ENCODE measurements around the gene MFSD2B. TPM values are rescaled to one million over a fixed set of nuclear protein-coding genes. Genes with fewer than 3 reads are reported as not detected.

The MFSD2B gene
- total RNA-seq, 6 experiments from 2014 or later, result 0.07 to 0.62 (median 0.22) TPM; not detected in 3

GRCh38 chr2:24048769-24049484 lies 39.0 kb downstream of the MFSD2B start:
- H3K36me3 ChIP-seq, result no peaks in the 10 kb centered on the region
- intact Hi-C loops (cut with DNase I), result no loop called here
- ATAC-seq (no peak), DNase-seq (no peak)
- H3K27me3 ChIP-seq, result no peaks in the 10 kb centered on the region
- TF ChIP-seq CTCF (IDR thresholded peaks at IDR 0.05), result no peak
- TF ChIP-seq POLR2A (IDR thresholded peaks at IDR 0.05), result no peak
- H3K9me3 ChIP-seq, result no peaks in the 10 kb centered on the region
- 23% methylated on average over 23 of the region's 23 CpGs for WGBS (ENCODE audit: insufficient coverage, low coverage, low lambda C conversion rate, missing lambda C conversion rate)
- H3K4me1 ChIP-seq, result peaks cover 0 to 29% (median 6%) of the 10 kb centered on the region in 4 donors
- no peak overlapping the region for H3K27ac ChIP-seq
- peak overlapping the region; percentile 55 to 66 (median 61) for H3K4me3 ChIP-seq

DNA sequence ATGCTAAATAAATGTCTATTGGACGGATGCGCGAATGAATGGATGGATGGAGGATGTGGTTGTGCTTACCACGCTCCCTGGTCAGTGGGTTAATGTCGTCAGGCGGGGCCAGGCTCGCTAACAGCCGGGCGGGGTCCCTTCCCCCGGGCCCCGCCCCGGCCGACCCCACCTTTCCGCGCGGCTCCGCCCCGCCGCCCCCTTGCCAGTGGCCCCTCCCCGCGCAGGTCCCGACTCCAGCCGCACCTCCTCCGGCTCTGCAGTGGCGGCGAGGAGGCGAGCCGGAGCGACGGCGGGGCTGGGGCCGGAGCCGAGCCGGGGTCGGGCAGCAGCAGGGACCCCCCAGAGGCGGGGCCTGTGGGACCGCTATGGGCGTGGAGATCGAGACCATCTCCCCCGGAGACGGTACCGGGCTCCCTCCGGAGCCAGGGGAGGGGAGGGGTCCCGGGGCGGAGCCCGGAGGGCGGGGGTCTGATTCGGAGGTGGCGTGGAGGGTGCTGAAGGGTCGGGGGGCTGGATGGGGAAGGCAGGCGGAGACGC lies 39.7 kb downstream of the MFSD2B start, which contains the start of gene FKBP1B:
Gene FKBP1B (plus strand): TSS at position 257 of the 537 bp plus-strand sequence. CDS start 109 bp downstream, at position 366.
- Histone ChIP-seq H3K4me1 (peaks cover 0 to 29% (median 6%) of the 10 kb centered on the region in 4 donors), H3K36me3 (no peaks in the 10 kb centered on the region), H3K27ac (peak within 1 kb of the TSS in 1 of 3 donors; percentile 13), H3K4me3 (peak within 1 kb of the TSS; percentile 55 to 66 (median 61)), H3K27me3 (no peaks in the 10 kb centered on the region), H3K9me3 (no peaks in the 10 kb centered on the region)
- 0% methylated on average over 5 of the region's 52 CpGs for WGBS (ENCODE audit: insufficient coverage, low coverage, low lambda C conversion rate, missing lambda C conversion rate)
- no peak for TF ChIP-seq CTCF (IDR thresholded peaks at IDR 0.05)
- peak; percentile 48 for TF ChIP-seq POLR2A (IDR thresholded peaks at IDR 0.05)
- DNase-seq (peak; percentile 52 to 72 (median 62)), ATAC-seq (peak; percentile 7 to 45 (median 30))
- intact Hi-C loops (cut with DNase I), result no loop called here

GRCh38 chr2:24050041-24050979 lies 40.4 kb downstream of the MFSD2B start:
- H3K4me3 ChIP-seq, result peak overlapping the region; percentile 55 to 66 (median 61)
- TF ChIP-seq POLR2A (IDR thresholded peaks at IDR 0.05) (no peak), CTCF (IDR thresholded peaks at IDR 0.05) (no peak)
- H3K27me3 ChIP-seq, result no peaks in the 10 kb centered on the region
- peak overlapping the region in 1 of 3 donors; percentile 13 for H3K27ac ChIP-seq
- H3K36me3 ChIP-seq, result no peaks in the 10 kb centered on the region
- 43% methylated on average over 3 of the region's 47 CpGs for WGBS (ENCODE audit: insufficient coverage, low coverage, low lambda C conversion rate, missing lambda C conversion rate)
- H3K4me1 ChIP-seq, result peaks cover 0 to 29% (median 6%) of the 10 kb centered on the region in 4 donors
- intact Hi-C loops (cut with DNase I), result no loop called here
- no peaks in the 10 kb centered on the region for H3K9me3 ChIP-seq
- ATAC-seq, result peak; percentile 0 to 13 (median 6)
- DNase-seq, result peak; percentile 49 to 55 (median 50)

GRCh38 chr2:24051833-24052232 lies 41.9 kb downstream of the MFSD2B start:
- Histone ChIP-seq H3K27ac (no peak overlapping the region), H3K36me3 (no peaks in the 10 kb centered on the region), H3K27me3 (no peaks in the 10 kb centered on the region), H3K9me3 (no peaks in the 10 kb centered on the region), H3K4me1 (peaks cover 0 to 18% (median 0%) of the 10 kb centered on the region in 4 donors), H3K4me3 (no peak overlapping the region)
- DNase-seq, result no peak
- TF ChIP-seq POLR2A (IDR thresholded peaks at IDR 0.05) (no peak), CTCF (IDR thresholded peaks at IDR 0.05) (no peak)
- no peak for ATAC-seq
- 68% methylated on average over 8 of the region's 8 CpGs for WGBS (ENCODE audit: insufficient coverage, low coverage, low lambda C conversion rate, missing lambda C conversion rate)
- intact Hi-C loops (cut with DNase I), result no loop called here

All from right lobe of liver (tissue), 6 donors.